NCI-H146 treated with DMSO at 0.1 percent for 48 hours (cell line): ENCODE measurements around the gene S100A3.
"Not testable (repeated sequence)": the region's sequence is repeated elsewhere in the genome, so short reads cannot be mapped to it uniquely, and the experiment has no call there.

ENCODE experiments used
- DNase-seq: peaks from one replicate; lab custom pipeline; 2025; ENCODE audit not compliant: unreplicated experiment; lab: John Stamatoyannopoulos, UW

Gene S100A3

GRCh38 chr1:153569465-153569864, 20.4 kb upstream of the S100A3 start:
- no peak for DNase-seq

GRCh38 chr1:153568367-153569099, 19.5 kb upstream of the S100A3 start:
- DNase-seq: peak; percentile 87

- no peak for DNase-seq
Measured at GRCh38 chr1:153567621-153568366, 18.7 kb upstream of the S100A3 start.

- no peak for DNase-seq
Measured at GRCh38 chr1:153566414-153567371, 17.6 kb upstream of the S100A3 start.

- no peak for DNase-seq
Measured at GRCh38 chr1:153565529-153566374, 16.7 kb upstream of the S100A3 start, which contains the start of gene S100A2. Gene S100A2 (minus strand): TSS chr1:153565844. CDS start chr1:153563877, 1,967 bp downstream.

- DNase-seq: no peak
Measured at GRCh38 chr1:153563991-153564390, 14.9 kb upstream of the S100A3 start.

GRCh38 chr1:153563483-153563901, 14.4 kb upstream of the S100A3 start:
- no peak for DNase-seq

GRCh38 chr1:153562021-153562420, 13.0 kb upstream of the S100A3 start:
- DNase-seq: not testable (repeated sequence)

GRCh38 chr1:153561466-153561985, 12.5 kb upstream of the S100A3 start:
- DNase-seq: no peak

GRCh38 chr1:153560771-153561465, 11.9 kb upstream of the S100A3 start:
- DNase-seq: no peak

- no peak for DNase-seq
Measured at GRCh38 chr1:153560241-153560640, 11.2 kb upstream of the S100A3 start.

- no peak for DNase-seq
Measured at GRCh38 chr1:153557877-153558276, 8.8 kb upstream of the S100A3 start.

GRCh38 chr1:153556348-153556747, 7.3 kb upstream of the S100A3 start:
- no peak for DNase-seq

GRCh38 chr1:153553830-153554541, 4.9 kb upstream of the S100A3 start:
- no peak for DNase-seq

GRCh38 chr1:153553096-153553495, 4.0 kb upstream of the S100A3 start:
- DNase-seq: no peak

GRCh38 chr1:153552335-153552734, 3.3 kb upstream of the S100A3 start:
- no peak for DNase-seq

GRCh38 chr1:153550827-153551500, 1.9 kb upstream of the S100A3 start:
- DNase-seq: no peak

- DNase-seq: no peak
Measured at GRCh38 chr1:153550398-153550758, 1.3 kb upstream of the S100A3 start.
